ENCODE measurements around the gene EPB41L3. TPM values are rescaled to one million over a fixed set of nuclear protein-coding genes. Genes with fewer than 3 reads are reported as not detected.
A peak's percentile ranks its signal among the peaks of the same experiment; 100 is the strongest.

The EPB41L3 gene
- total RNA-seq, 1 donor from 2014 or later: 6.3 TPM

DNA sequence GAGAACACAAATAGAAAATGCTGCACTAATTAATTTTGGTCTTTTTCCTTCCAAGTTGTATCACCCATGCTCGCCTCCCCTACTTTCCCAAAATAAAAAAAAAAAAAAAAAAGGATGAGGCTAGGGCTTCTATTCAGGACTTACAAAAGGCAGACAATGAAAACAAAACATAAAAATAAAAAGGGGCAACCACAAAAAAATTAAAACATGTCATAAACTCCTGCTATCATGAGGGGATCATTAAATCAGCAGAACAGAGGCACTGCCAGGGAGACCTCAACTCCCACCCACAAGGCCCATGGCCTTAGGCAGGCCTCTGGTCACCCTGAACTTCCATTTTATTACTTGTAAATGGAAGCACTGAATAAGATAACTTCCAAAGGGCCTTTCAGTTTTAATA lies 23.3 kb downstream of the EPB41L3 start:
- Histone ChIP-seq H3K36me3 (no peaks in the 10 kb centered on the region), H3K27ac (replicated peaks) (no peak overlapping the region), H3K27me3 (ENCODE audit: low read depth) (peaks cover 3% of the 10 kb centered on the region), H3K4me1 (peaks cover 6% of the 10 kb centered on the region), H3K9me3 (replicated peaks) (no peaks in the 10 kb centered on the region), H3K4me3 (no peak overlapping the region)
- TF ChIP-seq, protein P1, sequence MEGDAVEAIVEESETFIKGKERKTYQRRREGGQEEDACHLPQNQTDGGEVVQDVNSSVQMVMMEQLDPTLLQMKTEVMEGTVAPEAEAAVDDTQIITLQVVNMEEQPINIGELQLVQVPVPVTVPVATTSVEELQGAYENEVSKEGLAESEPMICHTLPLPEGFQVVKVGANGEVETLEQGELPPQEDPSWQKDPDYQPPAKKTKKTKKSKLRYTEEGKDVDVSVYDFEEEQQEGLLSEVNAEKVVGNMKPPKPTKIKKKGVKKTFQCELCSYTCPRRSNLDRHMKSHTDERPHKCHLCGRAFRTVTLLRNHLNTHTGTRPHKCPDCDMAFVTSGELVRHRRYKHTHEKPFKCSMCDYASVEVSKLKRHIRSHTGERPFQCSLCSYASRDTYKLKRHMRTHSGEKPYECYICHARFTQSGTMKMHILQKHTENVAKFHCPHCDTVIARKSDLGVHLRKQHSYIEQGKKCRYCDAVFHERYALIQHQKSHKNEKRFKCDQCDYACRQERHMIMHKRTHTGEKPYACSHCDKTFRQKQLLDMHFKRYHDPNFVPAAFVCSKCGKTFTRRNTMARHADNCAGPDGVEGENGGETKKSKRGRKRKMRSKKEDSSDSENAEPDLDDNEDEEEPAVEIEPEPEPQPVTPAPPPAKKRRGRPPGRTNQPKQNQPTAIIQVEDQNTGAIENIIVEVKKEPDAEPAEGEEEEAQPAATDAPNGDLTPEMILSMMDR (IDR thresholded peaks at IDR 0.05; ENCODE audit: borderline replicate concordance): no peak
- intact Hi-C loops (cut with micrococcal nuclease): no loop called here
- DNase-seq: no peak

DNA sequence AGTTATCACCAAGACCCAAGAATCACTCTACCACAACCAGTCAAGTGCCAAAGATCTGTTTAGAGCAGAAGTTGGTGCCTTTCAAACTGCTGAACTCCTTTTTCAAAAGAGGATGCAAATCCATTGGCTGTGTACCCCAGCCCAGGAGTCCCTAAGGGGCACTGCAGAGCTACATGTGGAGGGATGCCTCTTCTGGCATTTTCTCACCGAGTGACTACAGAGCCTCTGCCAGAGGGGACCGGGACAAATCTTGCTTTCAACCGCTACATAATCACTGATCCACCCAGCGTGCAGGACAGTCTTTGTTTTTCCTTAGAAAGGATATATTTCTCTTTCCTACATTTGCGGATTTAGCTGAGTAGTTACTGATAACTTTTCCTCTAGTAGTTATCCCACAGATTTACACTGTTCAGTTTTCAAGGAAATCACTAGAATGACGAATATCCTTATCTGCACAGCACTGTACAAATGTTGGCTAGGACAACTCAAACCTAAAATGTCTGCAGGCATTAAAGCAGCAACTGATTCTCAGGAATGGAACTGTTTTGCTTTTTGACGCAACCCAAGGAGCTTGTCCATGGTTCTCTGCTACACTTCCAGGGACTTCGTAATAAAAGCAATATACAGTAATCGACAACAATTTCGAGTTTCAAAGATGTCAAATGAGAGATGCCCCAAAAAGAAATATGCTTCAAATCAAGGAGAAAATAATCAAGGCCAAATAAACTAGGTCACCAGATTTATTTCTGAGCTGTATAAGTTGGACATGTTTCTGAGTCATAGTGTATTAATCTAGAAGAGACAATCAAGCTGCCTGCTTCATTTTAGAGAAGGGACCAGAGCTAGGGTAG lies 24.1 kb downstream of the EPB41L3 start:
- intact Hi-C loops (cut with micrococcal nuclease): no loop called here
- TF ChIP-seq, protein P1 (IDR thresholded peaks at IDR 0.05; ENCODE audit: borderline replicate concordance): no peak
- H3K36me3 ChIP-seq: no peaks in the 10 kb centered on the region
- peaks cover 12% of the 10 kb centered on the region for H3K4me1 ChIP-seq
- peak overlapping the region; percentile 35 for H3K4me3 ChIP-seq
- peak overlapping the region; percentile 60 for H3K27ac ChIP-seq (replicated peaks)
- no peaks in the 10 kb centered on the region for H3K9me3 ChIP-seq (replicated peaks)
- peaks cover 3% of the 10 kb centered on the region for H3K27me3 ChIP-seq (ENCODE audit: low read depth)
- no peak for DNase-seq

DNA sequence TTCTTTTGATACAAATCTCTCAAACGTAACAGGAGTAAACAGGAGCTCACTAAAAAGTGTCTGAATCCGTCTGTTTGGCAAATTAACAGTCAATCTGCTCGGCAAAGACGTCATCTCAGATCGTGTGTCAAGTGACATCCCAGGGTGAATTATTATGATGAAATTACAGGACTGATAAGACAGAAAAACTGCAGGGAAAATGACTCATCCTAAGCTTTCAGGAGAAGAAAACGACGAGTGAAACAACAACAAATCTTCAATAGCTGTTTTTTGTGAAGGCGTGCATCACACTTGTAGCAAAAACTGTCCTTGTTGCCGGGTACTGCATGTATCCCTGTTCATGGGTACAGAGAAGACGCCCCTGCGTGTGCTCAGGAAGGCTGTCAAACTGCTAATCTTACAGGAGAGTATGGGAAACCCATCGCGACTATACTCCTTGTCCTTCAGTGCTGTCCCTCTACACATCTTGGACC lies 24.9 kb downstream of the EPB41L3 start:
- H3K4me1 ChIP-seq: peaks cover 13% of the 10 kb centered on the region
- no peaks in the 10 kb centered on the region for H3K36me3 ChIP-seq
- intact Hi-C loops (cut with micrococcal nuclease): no loop called here
- H3K27me3 ChIP-seq (ENCODE audit: low read depth): peaks cover 3% of the 10 kb centered on the region
- TF ChIP-seq, protein P1 (IDR thresholded peaks at IDR 0.05; ENCODE audit: borderline replicate concordance): no peak
- H3K27ac ChIP-seq (replicated peaks): peak overlapping the region; percentile 60
- no peak for DNase-seq
- H3K4me3 ChIP-seq: peak overlapping the region; percentile 35
- H3K9me3 ChIP-seq (replicated peaks): no peaks in the 10 kb centered on the region

DNA sequence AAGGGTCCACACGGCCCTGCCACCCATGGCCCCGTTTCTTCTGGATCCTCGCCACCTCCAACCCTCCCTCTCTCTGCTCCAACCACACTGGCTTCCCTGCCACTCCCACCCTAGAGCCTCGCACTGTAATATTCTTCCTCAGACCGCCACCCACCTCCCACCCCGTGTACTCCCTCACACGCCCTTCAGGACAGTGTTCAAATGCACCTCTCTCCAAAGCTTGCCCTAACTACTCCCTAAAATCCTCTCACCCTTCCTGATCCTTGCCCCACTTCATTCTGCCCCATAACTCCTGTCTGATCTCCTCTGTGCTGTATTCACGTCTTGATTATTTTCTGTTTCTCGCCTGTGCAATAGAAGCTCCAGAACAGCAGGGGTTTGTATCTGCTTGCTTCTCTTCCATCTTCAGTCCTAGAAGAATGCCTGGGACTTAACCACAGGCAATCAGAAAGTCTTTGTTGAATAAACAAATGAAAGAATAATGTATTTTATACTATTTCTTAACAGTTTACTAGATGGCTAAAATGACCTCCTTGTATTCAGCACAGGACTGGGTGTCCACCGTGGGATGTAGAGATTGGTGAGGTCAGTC lies 25.5 kb downstream of the EPB41L3 start:
- H3K4me1 ChIP-seq: peaks cover 13% of the 10 kb centered on the region
- DNase-seq: no peak
- TF ChIP-seq, protein P1 (IDR thresholded peaks at IDR 0.05; ENCODE audit: borderline replicate concordance): no peak
- H3K36me3 ChIP-seq: no peaks in the 10 kb centered on the region
- no peaks in the 10 kb centered on the region for H3K9me3 ChIP-seq (replicated peaks)
- intact Hi-C loops (cut with micrococcal nuclease): no loop called here
- H3K27ac ChIP-seq (replicated peaks): peak overlapping the region; percentile 60
- peaks cover 3% of the 10 kb centered on the region for H3K27me3 ChIP-seq (ENCODE audit: low read depth)
- peak overlapping the region; percentile 35 for H3K4me3 ChIP-seq

DNA sequence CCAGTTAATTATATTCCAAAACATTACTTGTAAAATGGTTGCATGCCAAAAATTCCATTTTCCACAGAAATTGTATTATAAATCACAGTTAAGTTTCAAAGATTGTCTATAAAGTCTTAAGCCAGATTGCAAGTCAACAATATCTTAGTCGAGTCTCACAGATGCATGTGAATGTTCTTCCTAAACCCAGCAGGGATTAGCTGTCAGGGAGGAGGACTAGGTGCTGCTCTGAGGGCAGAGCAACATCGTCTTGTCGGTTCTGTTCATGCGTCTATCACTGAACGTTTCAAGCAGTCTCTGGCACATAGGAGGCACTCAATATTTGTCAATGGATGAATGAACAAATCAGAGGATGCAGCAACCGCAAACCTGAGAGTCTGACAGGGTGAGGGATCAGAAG lies 27.0 kb downstream of the EPB41L3 start:
- Histone ChIP-seq H3K4me1 (peaks cover 13% of the 10 kb centered on the region), H3K9me3 (replicated peaks) (no peaks in the 10 kb centered on the region), H3K4me3 (no peak overlapping the region), H3K36me3 (no peaks in the 10 kb centered on the region), H3K27ac (replicated peaks) (no peak overlapping the region), H3K27me3 (ENCODE audit: low read depth) (peaks cover 3% of the 10 kb centered on the region)
- intact Hi-C loops (cut with micrococcal nuclease): no loop called here
- TF ChIP-seq, protein P1 (IDR thresholded peaks at IDR 0.05; ENCODE audit: borderline replicate concordance): no peak
- DNase-seq: no peak

All from left ventricle myocardium inferior (tissue), 1 donor.